VCaP (cell line): ENCODE data around the gene TSC22D3.

ENCODE experiments used
- H3K27ac ChIP-seq: fragments of 450-650 bp; 2 replicates; pipeline ENCODE4 v1.5.1; 2017
- CTCF ChIP-seq: fragments of 450-650 bp; conservative IDR thresholded peaks from 2 replicates; pipeline ENCODE4 v1.5.1; 2017; ENCODE audit warnings: mild to moderate bottlenecking, moderate library complexity

The TSC22D3 gene

GRCh38 chrX:107713543-107714205, 61.9 kb downstream of the TSC22D3 start:
- TF ChIP-seq CTCF, result no peak
- no peak overlapping the region for H3K27ac ChIP-seq

- no peak for TF ChIP-seq CTCF
- H3K27ac ChIP-seq, result no peak overlapping the region
Measured at GRCh38 chrX:107713203-107713542, 62.4 kb downstream of the TSC22D3 start.

GRCh38 chrX:107712231-107713202, 63.1 kb downstream of the TSC22D3 start:
- no peak for TF ChIP-seq CTCF
- no peak overlapping the region for H3K27ac ChIP-seq

GRCh38 chrX:107711521-107712181, 63.9 kb downstream of the TSC22D3 start:
- no peak for TF ChIP-seq CTCF
- no peak overlapping the region for H3K27ac ChIP-seq

- H3K27ac ChIP-seq, result no peak overlapping the region
- TF ChIP-seq CTCF, result no peak
Measured at GRCh38 chrX:107710617-107711391, 64.8 kb downstream of the TSC22D3 start.

- no peak for TF ChIP-seq CTCF
- no peak overlapping the region for H3K27ac ChIP-seq
Measured at GRCh38 chrX:107709266-107709806, 66.3 kb downstream of the TSC22D3 start.
